HepG2 (cell line): ENCODE data around the gene CDT1. TPM values are rescaled to one million over a fixed set of nuclear protein-coding genes. Genes with fewer than 3 reads are reported as not detected.
A peak's percentile ranks its signal among the peaks of the same experiment; 100 is the strongest.

ENCODE experiments used
- ARNT ChIP-seq: fragments of 450-650 bp; IDR thresholded peaks from 2 replicates; pipeline ENCODE4 v1.6.1; 2017
- CEBPB ChIP-seq: IDR thresholded peaks from 2 replicates; pipeline ENCODE4 v1.6.1; 2011; ENCODE audit warnings: low read depth, low read length, improper control_type of control experiment, borderline replicate concordance
- DNMT3B ChIP-seq: conservative IDR thresholded peaks from 2 replicates; pipeline ENCODE4 v1.6.1; 2016; ENCODE audit warnings: missing biosample characterization, control low read depth
- GPN1 ChIP-seq: sonication (generic); formaldehyde crosslinking; IDR thresholded peaks from 2 replicates; pipeline ENCODE4 v1.5.1; 2020; ENCODE audit warnings: missing genetic modification reagents, borderline replicate concordance
- JUN ChIP-seq: sonication (generic); formaldehyde crosslinking; IDR thresholded peaks from 2 replicates; pipeline ENCODE4 v1.4.0; 2020; ENCODE audit warnings: mild to moderate bottlenecking, missing genetic modification reagents
- KLF9 ChIP-seq: IDR thresholded peaks from 2 replicates; pipeline ENCODE4 v1.6.1; 2016; ENCODE audit warnings: low read depth
- MYC ChIP-seq: sonication (generic); formaldehyde crosslinking; IDR thresholded peaks from 2 replicates; pipeline ENCODE4 v1.9.0; 2021; ENCODE audit warnings: missing genetic modification reagents, borderline replicate concordance
- NFRKB ChIP-seq: fragments of 450-650 bp; IDR thresholded peaks from 2 replicates; pipeline ENCODE4 v1.6.1; 2017
- PITX1 ChIP-seq: sonication (generic); formaldehyde crosslinking; IDR thresholded peaks from 2 replicates; pipeline ENCODE4 v1.5.1; 2020; ENCODE audit warnings: mild to moderate bottlenecking, missing genetic modification reagents
- PRDM4 ChIP-seq: sonication (generic); formaldehyde crosslinking; IDR thresholded peaks from 2 replicates; pipeline ENCODE4 v1.9.0; 2021; ENCODE audit warnings: missing genetic modification reagents, borderline replicate concordance
- RFX3 ChIP-seq: IDR thresholded peaks from 2 replicates; pipeline ENCODE4 v1.6.1; 2016; ENCODE audit warnings: missing biosample characterization, missing genetic modification reagents
- RFX5 ChIP-seq: IDR thresholded peaks from 2 replicates; pipeline ENCODE4 v1.6.1; 2011; ENCODE audit warnings: low read depth, low read length, improper control_type of control experiment
- RFXAP ChIP-seq: sonication (generic); formaldehyde crosslinking; IDR thresholded peaks from 2 replicates; pipeline ENCODE4 v1.4.0; 2020; ENCODE audit warnings: missing genetic modification reagents, borderline replicate concordance
- SPEN ChIP-seq: sonication (generic); formaldehyde crosslinking; IDR thresholded peaks from 2 replicates; pipeline ENCODE4 v1.5.1; 2020; ENCODE audit warnings: low read depth, mild to moderate bottlenecking, missing genetic modification reagents
- SRSF4 ChIP-seq: fragments of 200-400 bp; formaldehyde crosslinking; IDR thresholded peaks from one replicate; pipeline ENCODE4 v1.6.1; 2018; ENCODE audit warnings: mild to moderate bottlenecking, low read depth, low read length, moderate library complexity; ENCODE audit not compliant: poor library complexity, severe bottlenecking
- SRY ChIP-seq: sonication (generic); formaldehyde crosslinking; IDR thresholded peaks from 2 replicates; pipeline ENCODE4 v1.8.0; 2022; ENCODE audit warnings: mild to moderate bottlenecking, missing genetic modification reagents
- TEAD2 ChIP-seq: sonication (generic); formaldehyde crosslinking; IDR thresholded peaks from 2 replicates; pipeline ENCODE4 v1.9.0; 2021; ENCODE audit warnings: missing genetic modification reagents
- ZGPAT ChIP-seq: IDR thresholded peaks from 2 replicates; pipeline ENCODE4 v1.6.1; 2016; ENCODE audit warnings: mild to moderate bottlenecking
- ZMAT3 ChIP-seq: sonication (generic); formaldehyde crosslinking; conservative IDR thresholded peaks from 2 replicates; pipeline ENCODE4 v1.7.0; 2021; ENCODE audit warnings: missing genetic modification reagents
- ZNF276 ChIP-seq: sonication (generic); formaldehyde crosslinking; IDR thresholded peaks from 2 replicates; pipeline ENCODE4 v1.4.0; 2020; ENCODE audit warnings: mild to moderate bottlenecking, low read depth, missing genetic modification reagents
- ZNF367 ChIP-seq: sonication (generic); formaldehyde crosslinking; IDR thresholded peaks from 2 replicates; pipeline ENCODE4 v1.4.0; 2020; ENCODE audit warnings: missing genetic modification reagents, borderline replicate concordance
- ZNF496 ChIP-seq: sonication (generic); formaldehyde crosslinking; IDR thresholded peaks from 2 replicates; pipeline ENCODE4 v1.8.1; 2023; ENCODE audit warnings: mild to moderate bottlenecking, moderate library complexity, missing genetic modification reagents; ENCODE audit not compliant: insufficient replicate concordance
- ZNF576 ChIP-seq: sonication (generic); formaldehyde crosslinking; IDR thresholded peaks from 2 replicates; pipeline ENCODE4 v1.4.0; 2020; ENCODE audit warnings: mild to moderate bottlenecking, missing genetic modification reagents
- ZNF580 ChIP-seq: IDR thresholded peaks from 2 replicates; pipeline ENCODE4 v1.6.1; 2016; ENCODE audit warnings: low read depth, borderline replicate concordance
- ZNF761 ChIP-seq: sonication (generic); formaldehyde crosslinking; conservative IDR thresholded peaks from 2 replicates; pipeline ENCODE4 v1.4.0; 2020; ENCODE audit warnings: mild to moderate bottlenecking, missing genetic modification reagents
- polyA plus RNA-seq, 8 experiments: library from polyadenylated mRNA; depleted of rRNA in 3 of 8; stranded (reverse) in 7 of 8; unstranded in 1 of 8; fragments of >200 nt; fragmentation: Illumina TruSeq in 4 of 8; extraction: Trizol in 4 of 8; gene quantifications; 2 replicates each; pipeline versions ENCODE4 v1.2.1 to v1.2.3, GENCODE V29; 2011 to 2016; ENCODE audit warnings: low read depth in 4 of 8, missing spikeins in 1 of 8, mixed read lengths in 1 of 8; ENCODE audit not compliant: insufficient read depth in 1 of 8
- total RNA-seq, 5 experiments: library from RNA; depleted of rRNA; stranded (reverse); fragments of >200 nt; fragmentation: Illumina TruSeq; extraction: Trizol; gene quantifications; 2 replicates each; pipeline ENCODE4 v1.2.3, GENCODE V29; 2016; ENCODE audit warnings: low read depth in 1 of 5

The CDT1 gene
- total and polyA plus RNA-seq, 2 of the 13 experiments (the other 11 are each of a cell fraction or from before 2014, with no cell fraction given): 23.1 to 23.8 TPM

- TF ChIP-seq PRDM4 (CRISPR knock-in tag) (no peak; the same call in 1 of the 2 replicates), GPN1 (CRISPR knock-in tag) (peak; percentile 61; the same call in 1 of the 2 replicates), ZNF496 (CRISPR knock-in tag) (no peak), MYC (CRISPR knock-in tag) (peak; percentile 91), ZNF276 (0 out of 2 replicates have a peak, but pooled peaks have one; percentile 51), SRSF4 (no peak), PITX1 (no peak), ZNF761 (CRISPR knock-in tag) (peak; percentile 71; the same call in 1 of the 2 replicates), KLF9 (CRISPR knock-in tag) (no peak), ZNF367 (CRISPR knock-in tag) (no peak), ZNF576 (CRISPR knock-in tag) (no peak), SRY (CRISPR knock-in tag) (peak; percentile 69), ARNT (no peak), ZGPAT (CRISPR knock-in tag) (peak; percentile 70; the same call in 1 of the 2 replicates), SPEN (CRISPR knock-in tag) (peak; percentile 86), JUN (0 out of 2 replicates have a peak, but pooled peaks have one; percentile 20), NFRKB (no peak), DNMT3B (CRISPR knock-in tag) (no peak), RFXAP (CRISPR knock-in tag) (no peak), ZNF580 (peak; percentile 79; the same call in 1 of the 2 replicates), ZMAT3 (CRISPR knock-in tag) (peak; percentile 40; the same call in 1 of the 2 replicates), CEBPB (no peak), RFX5 (no peak), TEAD2 (CRISPR knock-in tag) (no peak), RFX3 (CRISPR knock-in tag) (no peak)
These were observed 18.3 kb upstream of the CDT1 start, which contains the start of gene PIEZO1 (continued) for GRCh38 chr16:88785106-88785924.
